HepG2 (cell line): ENCODE results near the gene SKIDA1. TPM values are rescaled to one million over a fixed set of nuclear protein-coding genes. Genes with fewer than 3 reads are reported as not detected.

Experiments used
- ASH2L ChIP-seq: fragments of 300-600, 200-600 bp; sonication (generic); IDR thresholded peaks from 2 replicates; pipeline ENCODE4 v1.7.0; 2017; ENCODE audit warnings: low read depth, mild to moderate bottlenecking, moderate library complexity, mixed read lengths, low read length; ENCODE audit not compliant: insufficient read length
- FOXC1 ChIP-seq: sonication (generic); formaldehyde crosslinking; IDR thresholded peaks from 2 replicates; pipeline ENCODE4 v1.8.0; 2022; ENCODE audit warnings: mild to moderate bottlenecking, missing genetic modification reagents, borderline replicate concordance
- FOXO1 ChIP-seq: sonication (generic); formaldehyde crosslinking; IDR thresholded peaks from 2 replicates; pipeline ENCODE4 v1.4.0; 2020; ENCODE audit warnings: missing genetic modification reagents
- ISL2 ChIP-seq: sonication (generic); formaldehyde crosslinking; IDR thresholded peaks from 2 replicates; pipeline ENCODE4 v1.5.0; 2020; ENCODE audit warnings: missing genetic modification reagents
- ISX ChIP-seq: sonication (generic); formaldehyde crosslinking; conservative IDR thresholded peaks from 2 replicates; pipeline ENCODE4 v1.5.0; 2020; ENCODE audit warnings: missing genetic modification reagents
- KAT2B ChIP-seq: fragments of 150-350 bp; IDR thresholded peaks from 2 replicates; pipeline ENCODE4 v1.6.1; 2014; ENCODE audit warnings: low read depth, low read length, borderline replicate concordance
- KDM5B ChIP-seq: sonication (generic); formaldehyde crosslinking; IDR thresholded peaks from 2 replicates; pipeline ENCODE4 v1.4.0; 2020; ENCODE audit warnings: missing genetic modification reagents, mild to moderate bottlenecking, borderline replicate concordance
- KLF6 ChIP-seq: IDR thresholded peaks from 2 replicates; pipeline ENCODE4 v1.8.0; 2016; ENCODE audit warnings: missing biosample characterization, missing genetic modification reagents
- LCORL ChIP-seq, 2 experiments: fragments of 450-650 bp in 1 of 2; sonication (generic) in 1 of 2; formaldehyde crosslinking in 1 of 2; IDR thresholded peaks; 2 replicates each; pipeline versions ENCODE4 v1.5.0 to v1.6.1; 2017 to 2020; ENCODE audit warnings: antibody characterized with exemption in 1 of 2, missing genetic modification reagents in 1 of 2
- NPAS2 ChIP-seq: sonication (generic); formaldehyde crosslinking; IDR thresholded peaks from 2 replicates; pipeline ENCODE4 v1.8.0; 2022; ENCODE audit warnings: mild to moderate bottlenecking, missing genetic modification reagents, borderline replicate concordance
- SOX13 ChIP-seq, 3 experiments: fragments of 450-650 bp in 1 of 3; sonication (generic) in 1 of 3; formaldehyde crosslinking in 1 of 3; IDR thresholded peaks in 2 of 3; conservative IDR thresholded peaks in 1 of 3; 2 replicates each; pipeline versions ENCODE4 v1.5.0 to v1.6.1; 2016 to 2020; ENCODE audit warnings: antibody characterized with exemption in 1 of 3, mild to moderate bottlenecking in 1 of 3, missing compliant biosample characterization in 1 of 3, missing genetic modification reagents in 1 of 3, moderate library complexity in 1 of 3
- TBX3 ChIP-seq: fragments of 450-650 bp; IDR thresholded peaks from 2 replicates; pipeline ENCODE4 v1.6.1; 2017; ENCODE audit warnings: antibody characterized with exemption, mild to moderate bottlenecking, inconsistent platforms, borderline replicate concordance
- THAP11 ChIP-seq: IDR thresholded peaks from 2 replicates; pipeline ENCODE4 v1.6.1; 2016; ENCODE audit warnings: missing biosample characterization, missing genetic modification reagents
- TMF1 ChIP-seq: sonication (generic); formaldehyde crosslinking; IDR thresholded peaks from 2 replicates; pipeline ENCODE4 v1.8.1; 2022; ENCODE audit warnings: low read depth, missing genetic modification reagents
- YEATS4 ChIP-seq: sonication (generic); formaldehyde crosslinking; IDR thresholded peaks from 2 replicates; pipeline ENCODE4 v1.4.0; 2020; ENCODE audit warnings: missing genetic modification reagents, borderline replicate concordance
- ZBTB46 ChIP-seq: sonication (generic); formaldehyde crosslinking; IDR thresholded peaks from 2 replicates; pipeline ENCODE4 v1.4.0; 2020; ENCODE audit warnings: mild to moderate bottlenecking, missing genetic modification reagents, borderline replicate concordance
- ZFAT ChIP-seq: sonication (generic); formaldehyde crosslinking; conservative IDR thresholded peaks from 2 replicates; pipeline ENCODE4 v1.8.1; 2023; ENCODE audit warnings: missing genetic modification reagents, inconsistent platforms
- ZKSCAN8 ChIP-seq: IDR thresholded peaks from 2 replicates; pipeline ENCODE4 v1.6.1; 2016; ENCODE audit warnings: borderline replicate concordance, missing genetic modification reagents, missing compliant biosample characterization
- ZNF17 ChIP-seq: sonication (generic); formaldehyde crosslinking; IDR thresholded peaks from 2 replicates; pipeline ENCODE4 v1.5.0; 2020; ENCODE audit warnings: mild to moderate bottlenecking, missing genetic modification reagents
- ZNF329 ChIP-seq: sonication (generic); formaldehyde crosslinking; IDR thresholded peaks from 2 replicates; pipeline ENCODE4 v1.9.0; 2021; ENCODE audit warnings: low read depth, mild to moderate bottlenecking, missing genetic modification reagents
- ZNF430 ChIP-seq: sonication (generic); formaldehyde crosslinking; IDR thresholded peaks from 2 replicates; pipeline ENCODE4 v1.9.0; 2021; ENCODE audit warnings: mild to moderate bottlenecking, missing genetic modification reagents
- ZNF484 ChIP-seq: sonication (generic); formaldehyde crosslinking; IDR thresholded peaks from 2 replicates; pipeline ENCODE4 v1.5.1; 2020; ENCODE audit warnings: mild to moderate bottlenecking, low read depth, missing genetic modification reagents, borderline replicate concordance
- ZNF562 ChIP-seq: sonication (generic); formaldehyde crosslinking; IDR thresholded peaks from 2 replicates; pipeline ENCODE4 v1.8.0; 2022; ENCODE audit warnings: missing genetic modification reagents, borderline replicate concordance
- ZNF720 ChIP-seq: sonication (generic); formaldehyde crosslinking; IDR thresholded peaks from 2 replicates; pipeline ENCODE4 v1.4.0; 2020; ENCODE audit warnings: missing genetic modification reagents
- ZNF737 ChIP-seq: sonication (generic); formaldehyde crosslinking; IDR thresholded peaks from 2 replicates; pipeline ENCODE4 v1.5.0; 2020; ENCODE audit warnings: missing genetic modification reagents, mild to moderate bottlenecking, borderline replicate concordance
- ZNF746 ChIP-seq: sonication (generic); formaldehyde crosslinking; IDR thresholded peaks from 2 replicates; pipeline ENCODE4 v1.8.0; 2022; ENCODE audit warnings: mild to moderate bottlenecking, missing genetic modification reagents
- ZNF800 ChIP-seq: sonication (generic); formaldehyde crosslinking; IDR thresholded peaks from 2 replicates; pipeline ENCODE4 v1.4.0; 2020; ENCODE audit warnings: missing genetic modification reagents
- ZSCAN25 ChIP-seq: sonication (generic); formaldehyde crosslinking; IDR thresholded peaks from 2 replicates; pipeline ENCODE4 v1.8.0; 2022; ENCODE audit warnings: mild to moderate bottlenecking, missing genetic modification reagents
- polyA plus RNA-seq, 8 experiments: library from polyadenylated mRNA; depleted of rRNA in 3 of 8; stranded (reverse) in 7 of 8; unstranded in 1 of 8; fragments of >200 nt; fragmentation: Illumina TruSeq in 4 of 8; extraction: Trizol in 4 of 8; gene quantifications; 2 replicates each; pipeline versions ENCODE4 v1.2.1 to v1.2.3, GENCODE V29; 2011 to 2016; ENCODE audit warnings: low read depth in 4 of 8, missing spikeins in 1 of 8, mixed read lengths in 1 of 8; ENCODE audit not compliant: insufficient read depth in 1 of 8
- total RNA-seq, 5 experiments: library from RNA; depleted of rRNA; stranded (reverse); fragments of >200 nt; fragmentation: Illumina TruSeq; extraction: Trizol; gene quantifications; 2 replicates each; pipeline ENCODE4 v1.2.3, GENCODE V29; 2016; ENCODE audit warnings: low read depth in 1 of 5

The SKIDA1 gene
- total and polyA plus RNA-seq, 2 of the 13 experiments (the other 11 are each of a cell fraction or from before 2014, with no cell fraction given) = 0.73 to 1.5 TPM

DNA sequence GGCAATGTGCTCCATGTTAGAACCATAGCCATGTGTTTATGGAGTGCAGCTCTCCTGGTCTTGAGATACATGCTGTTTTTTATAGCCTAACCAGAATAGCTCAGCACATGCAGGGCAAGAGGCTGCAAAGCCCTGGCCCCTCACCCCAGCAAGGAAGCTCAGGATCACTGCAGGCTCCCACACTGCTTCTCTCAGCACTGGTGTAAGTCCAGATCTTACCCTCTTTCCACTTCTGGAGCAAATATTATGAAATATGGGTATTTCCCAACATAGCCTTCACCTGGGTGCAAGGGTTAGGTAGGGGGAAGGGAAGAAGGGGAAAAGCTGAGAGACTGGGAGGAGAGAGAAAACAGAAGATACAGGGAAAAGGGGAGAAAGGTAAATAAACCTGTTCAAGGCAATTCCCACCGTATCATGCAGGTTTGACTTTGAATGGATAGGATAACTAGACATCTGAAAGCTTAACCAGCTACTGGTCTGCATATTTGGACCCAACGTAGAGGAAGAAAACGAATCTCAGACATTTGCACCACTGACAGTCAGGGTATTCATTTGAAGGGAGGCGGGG lies 19.7 kb downstream of the SKIDA1 start (continued):
- TF ChIP-seq ZBTB46 (CRISPR knock-in tag) (0 out of 2 replicates have a peak, but pooled peaks have one; percentile 92), ASH2L (peak; percentile 85), ZNF737 (CRISPR knock-in tag) (no peak), ZNF17 (CRISPR knock-in tag) (no peak), THAP11 (CRISPR knock-in tag) (peak; percentile 89), ZNF800 (peak; percentile 76; the same call in 1 of the 2 replicates), ZFAT (no peak), LCORL (IDR thresholded peaks at IDR 0.05) (no peak), LCORL (CRISPR knock-in tag; IDR thresholded peaks at IDR 0.05) (peak; percentile 91), ISL2 (CRISPR knock-in tag) (peak; percentile 92), ZKSCAN8 (CRISPR knock-in tag) (peak; percentile 96), ISX (CRISPR knock-in tag) (no peak), ZNF746 (CRISPR knock-in tag) (peak; percentile 97), FOXO1 (CRISPR knock-in tag) (peak; percentile 89), NPAS2 (CRISPR knock-in tag) (no peak), FOXC1 (peak; percentile 25; the same call in 1 of the 2 replicates), YEATS4 (peak; percentile 89), ZNF720 (CRISPR knock-in tag) (no peak), ZSCAN25 (peak; percentile 96), TBX3 (no peak; the same call in 1 of the 2 replicates), ZNF484 (CRISPR knock-in tag) (no peak), KLF6 (CRISPR knock-in tag) (peak; percentile 93), KAT2B (no peak), ZNF329 (CRISPR knock-in tag) (no peak), ZNF562 (CRISPR knock-in tag) (peak; percentile 61; the same call in 1 of the 2 replicates), KDM5B (0 out of 2 replicates have a peak, but pooled peaks have one; percentile 28), ZNF430 (CRISPR knock-in tag) (peak; percentile 90), SOX13 (IDR thresholded peaks at IDR 0.05) (peak; percentile 84), SOX13 (CRISPR knock-in tag; conservative IDR thresholded peaks at IDR 0.05 in 1 of 2, IDR thresholded peaks at IDR 0.05 in 1 of 2) (peak in 1 of 2 experiments; percentile 92; a peak in 2 of 4 replicates), TMF1 (peak; percentile 69; the same call in 1 of the 2 replicates)
